ENCODE data around the gene RNF14.
"Not testable (repeated sequence)": the region's sequence is repeated elsewhere in the genome, so short reads cannot be mapped to it uniquely, and the experiment has no call there.

Gene RNF14

DNA sequence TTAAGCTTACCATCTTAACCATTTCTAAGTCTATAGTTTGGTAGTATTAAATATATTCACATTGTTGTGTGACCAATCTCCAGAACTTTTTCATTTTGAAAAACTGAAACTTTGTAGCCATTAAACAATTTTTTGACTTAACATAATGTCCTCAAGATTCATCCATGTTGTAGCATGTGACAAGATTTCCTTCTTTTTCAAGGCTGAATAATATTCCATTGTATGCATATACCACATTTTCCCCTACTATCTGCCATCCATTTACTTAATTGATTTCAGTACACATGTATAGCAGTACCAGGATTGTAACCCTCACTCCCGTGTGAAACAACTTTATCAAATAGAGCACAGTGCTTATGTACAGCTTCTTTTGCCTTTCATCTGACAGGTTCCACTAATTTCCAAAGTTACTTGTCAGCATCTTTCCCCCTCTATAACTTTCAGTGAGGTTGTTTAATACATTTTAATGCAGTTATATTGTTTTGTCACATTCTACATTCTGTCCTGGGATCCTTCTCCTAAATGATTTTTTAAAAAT, 51.3 kb downstream of the RNF14 start:
- no peak overlapping the region for H3K27ac ChIP-seq
- TF ChIP-seq, protein P1, sequence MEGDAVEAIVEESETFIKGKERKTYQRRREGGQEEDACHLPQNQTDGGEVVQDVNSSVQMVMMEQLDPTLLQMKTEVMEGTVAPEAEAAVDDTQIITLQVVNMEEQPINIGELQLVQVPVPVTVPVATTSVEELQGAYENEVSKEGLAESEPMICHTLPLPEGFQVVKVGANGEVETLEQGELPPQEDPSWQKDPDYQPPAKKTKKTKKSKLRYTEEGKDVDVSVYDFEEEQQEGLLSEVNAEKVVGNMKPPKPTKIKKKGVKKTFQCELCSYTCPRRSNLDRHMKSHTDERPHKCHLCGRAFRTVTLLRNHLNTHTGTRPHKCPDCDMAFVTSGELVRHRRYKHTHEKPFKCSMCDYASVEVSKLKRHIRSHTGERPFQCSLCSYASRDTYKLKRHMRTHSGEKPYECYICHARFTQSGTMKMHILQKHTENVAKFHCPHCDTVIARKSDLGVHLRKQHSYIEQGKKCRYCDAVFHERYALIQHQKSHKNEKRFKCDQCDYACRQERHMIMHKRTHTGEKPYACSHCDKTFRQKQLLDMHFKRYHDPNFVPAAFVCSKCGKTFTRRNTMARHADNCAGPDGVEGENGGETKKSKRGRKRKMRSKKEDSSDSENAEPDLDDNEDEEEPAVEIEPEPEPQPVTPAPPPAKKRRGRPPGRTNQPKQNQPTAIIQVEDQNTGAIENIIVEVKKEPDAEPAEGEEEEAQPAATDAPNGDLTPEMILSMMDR (conservative IDR thresholded peaks at IDR 0.05), result no peak
- TF ChIP-seq ZFX (IDR thresholded peaks at IDR 0.05), result no peak

DNA sequence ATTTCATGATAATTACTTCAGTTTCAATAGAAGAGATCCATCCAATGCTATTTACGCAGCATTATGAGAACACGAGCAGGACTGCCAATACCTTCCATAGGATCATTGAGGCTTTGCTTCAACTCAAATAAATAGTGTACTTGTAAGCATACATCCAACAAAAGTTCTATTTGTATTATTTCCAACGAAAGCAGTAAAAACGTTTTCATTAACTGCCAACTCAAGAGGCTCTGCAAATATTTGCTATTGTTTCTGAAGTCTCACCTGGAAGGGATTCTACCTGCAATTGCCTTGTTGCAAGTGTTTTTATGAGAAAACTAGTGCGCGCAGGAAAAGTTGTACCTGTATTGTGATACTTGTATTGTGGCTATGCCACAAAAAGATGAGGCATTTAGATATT, 54.9 kb downstream of the RNF14 start:
- H3K27ac ChIP-seq, result no peak overlapping the region
- TF ChIP-seq, protein P1 (conservative IDR thresholded peaks at IDR 0.05), result no peak
- TF ChIP-seq ZFX (IDR thresholded peaks at IDR 0.05), result no peak

DNA sequence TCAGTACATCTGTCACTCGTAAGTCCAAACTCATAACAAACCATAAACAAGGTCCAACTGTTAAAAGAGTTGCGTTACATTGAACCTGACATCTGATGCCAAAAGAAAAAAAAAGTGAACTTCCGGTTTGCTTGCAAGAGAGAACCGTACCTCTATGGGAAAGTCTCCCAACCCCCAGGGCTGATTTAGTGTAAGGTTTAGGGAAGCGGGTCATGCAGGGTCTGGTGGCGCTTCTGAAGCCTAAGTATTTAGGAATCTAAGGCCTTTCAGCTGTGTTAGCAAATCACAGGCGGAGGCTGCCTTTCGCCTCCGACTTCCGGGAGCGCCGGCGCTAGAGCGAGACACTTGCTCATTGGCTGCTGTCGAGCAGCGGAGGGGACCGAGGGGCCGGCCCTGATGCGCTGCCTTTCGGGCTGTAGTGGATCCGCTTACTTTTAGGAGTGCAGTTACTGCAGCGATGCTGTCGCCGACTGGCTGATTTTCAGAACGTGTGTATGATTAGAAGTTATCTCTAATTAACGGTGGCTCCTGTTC, 55.9 kb downstream of the RNF14 start:
- no peak for TF ChIP-seq ZFX (IDR thresholded peaks at IDR 0.05)
- TF ChIP-seq, protein P1 (conservative IDR thresholded peaks at IDR 0.05), result no peak
- peak overlapping the region; percentile 45 for H3K27ac ChIP-seq

DNA sequence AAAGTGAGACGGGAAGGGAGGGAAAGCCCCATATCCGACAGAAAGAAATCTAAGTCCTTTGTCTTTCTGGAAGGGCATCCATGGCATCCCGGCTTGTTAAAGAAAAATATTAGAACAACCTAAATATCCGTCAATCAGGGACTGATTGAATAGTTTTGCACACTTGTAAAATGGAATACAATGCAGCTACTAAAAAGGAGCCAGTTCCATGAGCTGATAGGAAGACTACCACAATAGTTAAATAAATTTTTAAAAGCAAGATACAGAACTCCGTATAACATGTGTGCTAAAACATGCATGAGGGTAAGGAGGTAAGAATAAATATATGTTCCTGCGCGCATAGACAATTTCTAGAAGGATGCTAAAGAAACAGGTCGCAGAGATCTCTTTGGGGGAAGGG, 56.7 kb downstream of the RNF14 start:
- TF ChIP-seq, protein P1 (conservative IDR thresholded peaks at IDR 0.05), result no peak
- no peak for TF ChIP-seq ZFX (IDR thresholded peaks at IDR 0.05)
- H3K27ac ChIP-seq, result no peak overlapping the region

DNA sequence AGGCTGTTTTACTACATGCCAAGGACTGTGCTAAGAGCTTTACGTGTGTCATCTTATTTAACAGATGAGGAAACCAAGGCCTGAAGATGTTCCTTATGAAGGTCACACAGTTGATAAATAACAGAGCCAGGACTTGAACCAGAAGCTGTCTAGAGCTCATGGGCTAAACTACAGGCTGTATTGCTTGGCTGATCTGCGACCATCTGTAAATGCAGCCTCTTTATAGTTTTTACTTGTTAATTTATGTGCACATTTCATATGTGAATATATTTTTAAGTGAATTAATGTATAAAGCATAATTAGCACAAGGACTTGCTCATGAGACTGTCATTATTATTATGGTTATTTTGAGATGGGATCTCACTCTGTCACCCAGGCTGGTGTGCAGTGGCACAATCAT, 63.2 kb downstream of the RNF14 start:
- TF ChIP-seq, protein P1 (conservative IDR thresholded peaks at IDR 0.05), result no peak
- no peak overlapping the region for H3K27ac ChIP-seq

DNA sequence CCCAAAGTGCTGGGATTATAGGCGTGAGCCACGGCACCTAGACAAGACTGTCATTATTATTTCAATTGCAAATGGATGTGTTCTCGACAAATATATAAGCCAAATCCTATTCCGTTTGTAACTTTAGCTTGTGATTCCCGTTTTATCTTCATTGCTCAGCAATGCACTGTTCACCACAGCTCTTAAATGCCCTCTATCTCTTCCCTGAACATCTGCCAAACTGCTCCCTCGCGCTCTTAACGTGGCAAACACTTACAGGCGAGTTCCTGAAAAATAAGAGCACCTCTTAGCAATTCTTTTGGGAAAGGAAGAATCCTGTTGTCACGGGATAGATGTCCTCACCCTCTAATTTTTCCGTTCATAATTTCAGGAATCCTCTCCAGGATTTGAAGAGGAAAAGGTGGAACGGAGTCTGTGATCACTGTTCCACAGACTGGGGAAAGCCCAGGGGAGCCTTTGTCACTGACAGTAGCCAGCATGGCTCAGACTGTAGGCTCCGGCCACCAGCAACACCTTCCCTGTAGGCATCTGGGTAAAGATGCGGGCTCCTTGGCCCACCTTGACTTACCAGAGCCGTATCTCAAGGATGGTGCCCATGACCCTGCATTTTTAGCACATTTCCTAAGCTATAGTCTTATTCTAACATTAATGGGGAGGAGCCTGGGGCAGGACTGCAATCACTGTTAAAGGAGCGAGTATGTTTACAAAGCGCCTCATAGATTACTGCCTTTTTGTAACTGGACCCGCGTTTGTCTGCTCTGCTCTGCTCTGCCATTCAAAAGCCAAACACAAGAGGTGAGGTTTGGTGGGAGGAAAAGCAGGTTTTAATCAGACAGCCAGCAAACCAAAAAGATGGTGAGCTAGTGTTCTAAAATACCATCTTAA, 64.1 kb downstream of the RNF14 start:
- TF ChIP-seq, protein P1 (conservative IDR thresholded peaks at IDR 0.05), result no peak
- no peak for TF ChIP-seq ZFX (IDR thresholded peaks at IDR 0.05)

DNA sequence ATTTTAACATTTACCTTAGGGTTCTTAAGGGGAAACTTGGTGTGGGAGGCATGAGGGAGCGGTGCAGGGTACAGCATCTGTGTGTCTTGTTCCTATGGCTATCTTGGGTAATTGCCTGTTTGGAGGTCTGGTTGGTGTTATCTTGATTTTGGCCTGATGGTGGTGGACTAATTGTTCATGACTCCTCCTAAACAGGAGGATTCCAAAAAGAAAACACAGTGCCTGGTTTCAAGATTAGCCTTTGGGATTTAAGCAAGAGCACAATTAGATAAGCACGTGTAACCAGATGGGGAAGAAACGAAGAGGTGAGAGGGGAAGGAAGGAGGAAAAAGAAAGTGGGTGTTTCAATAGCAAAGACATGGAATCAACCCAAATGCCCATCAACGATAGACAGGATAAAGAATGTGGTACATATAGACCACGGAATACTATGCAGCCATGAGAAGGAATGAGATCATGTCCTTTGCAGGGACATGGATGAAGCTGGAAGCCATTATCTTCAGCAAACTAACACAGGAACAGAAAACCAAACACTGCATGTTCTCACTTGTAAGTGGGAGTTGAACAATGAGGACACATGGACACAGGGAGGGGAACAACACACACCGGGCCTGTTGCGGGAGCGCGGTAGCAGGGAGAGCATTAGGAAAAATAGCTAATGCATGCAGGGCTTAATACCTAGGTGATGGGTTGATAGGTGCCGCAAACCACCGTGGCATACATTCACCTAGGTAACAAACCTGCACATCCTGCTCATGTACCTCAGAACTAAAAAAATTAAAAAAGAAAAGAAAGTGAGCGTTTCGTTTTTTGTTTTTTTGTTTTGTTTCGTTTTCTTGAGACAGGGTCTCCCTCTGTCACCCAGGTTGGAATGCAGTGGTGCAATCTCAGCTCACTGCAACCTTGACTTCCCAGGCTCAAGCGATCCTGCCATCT, 65.0 kb downstream of the RNF14 start:
- not testable (repeated sequence) for H3K27ac ChIP-seq

More for the DNA sequence above, 64.1 kb downstream of the RNF14 start:
- H3K27ac ChIP-seq, result no peak overlapping the region

All from C4-2B (cell line).